ENCODE measurements around the gene TMEM273. TPM values are rescaled to one million over a fixed set of nuclear protein-coding genes. Genes with fewer than 3 reads are reported as not detected.

TMEM273 gene
- total RNA-seq, 1 experiment from 2014 or later: 0.09 TPM

- Mint-ChIP-seq H3K9me3 (no peaks in the 10 kb centered on the region), H3K36me3 (no peaks in the 10 kb centered on the region), H3K4me3 (no peak overlapping the region), H3K27ac (no peak overlapping the region), H3K4me1 (0 out of 2 replicates have a peak, but pooled peaks cover 4% of the 10 kb centered on the region), H3K27me3 (ENCODE audit: low read depth) (no peaks in the 10 kb centered on the region)
- CTCF ChIA-PET: no interaction called here
- TF ChIP-seq TEAD4 (CRISPR knock-in tag; IDR thresholded peaks at IDR 0.05) (no peak), MYBL2 (CRISPR knock-in tag; IDR thresholded peaks at IDR 0.05) (no peak), SOX15 (CRISPR knock-in tag; IDR thresholded peaks at IDR 0.05) (no peak), OVOL2 (CRISPR knock-in tag; IDR thresholded peaks at IDR 0.05; ENCODE audit: borderline replicate concordance) (no peak), CDX4 (CRISPR knock-in tag; IDR thresholded peaks at IDR 0.05; ENCODE audit: borderline replicate concordance) (no peak), CREM (CRISPR knock-in tag; IDR thresholded peaks at IDR 0.05) (no peak), ZSCAN18 (CRISPR knock-in tag; IDR thresholded peaks at IDR 0.05) (no peak), ZNF396 (CRISPR knock-in tag; IDR thresholded peaks at IDR 0.05; ENCODE audit: borderline replicate concordance) (no peak), ZNF232 (CRISPR knock-in tag; IDR thresholded peaks at IDR 0.05) (no peak), KAT7 (CRISPR knock-in tag; IDR thresholded peaks at IDR 0.05; ENCODE audit: borderline replicate concordance) (no peak), ATF1 (CRISPR knock-in tag; IDR thresholded peaks at IDR 0.05) (no peak), IRF1 (CRISPR knock-in tag; IDR thresholded peaks at IDR 0.05) (no peak), HMGXB4 (CRISPR knock-in tag; IDR thresholded peaks at IDR 0.05) (no peak)
- ATAC-seq (no peak), DNase-seq (ENCODE audit: low spot score) (no peak)
- POLR2A ChIA-PET: no interaction called here
These were observed 3.0 kb downstream of the TMEM273 start for GRCh38 chr10:49185213-49185612.

- Mint-ChIP-seq H3K9me3 (no peaks in the 10 kb centered on the region), H3K27ac (no peak overlapping the region), H3K4me3 (no peak overlapping the region), H3K36me3 (no peaks in the 10 kb centered on the region), H3K27me3 (ENCODE audit: low read depth) (no peaks in the 10 kb centered on the region), H3K4me1 (0 out of 2 replicates have a peak, but pooled peaks cover 4% of the 10 kb centered on the region)
- DNase-seq (ENCODE audit: low spot score) (no peak), ATAC-seq (no peak)
- CTCF ChIA-PET: no interaction called here
- TF ChIP-seq AFF4 (CRISPR knock-in tag; IDR thresholded peaks at IDR 0.05; ENCODE audit: borderline replicate concordance) (no peak), SP1 (CRISPR knock-in tag; conservative IDR thresholded peaks at IDR 0.05) (no peak), PRDM15 (CRISPR knock-in tag; IDR thresholded peaks at IDR 0.05) (no peak), KAT7 (CRISPR knock-in tag; IDR thresholded peaks at IDR 0.05; ENCODE audit: borderline replicate concordance) (no peak)
- POLR2A ChIA-PET: no interaction called here
These were observed 3.5 kb downstream of the TMEM273 start for GRCh38 chr10:49184642-49185111.
